CD4-positive, alpha-beta T cell treated with Interferon alpha-2 for 1 hour (primary cell): ENCODE data around the gene FLNC.

Experiments
- DNase-seq, 2 donors: peaks; one replicate each; pipeline ENCODE4 v3.0.0-alpha.2; 2020 to 2022

The FLNC gene

DNA sequence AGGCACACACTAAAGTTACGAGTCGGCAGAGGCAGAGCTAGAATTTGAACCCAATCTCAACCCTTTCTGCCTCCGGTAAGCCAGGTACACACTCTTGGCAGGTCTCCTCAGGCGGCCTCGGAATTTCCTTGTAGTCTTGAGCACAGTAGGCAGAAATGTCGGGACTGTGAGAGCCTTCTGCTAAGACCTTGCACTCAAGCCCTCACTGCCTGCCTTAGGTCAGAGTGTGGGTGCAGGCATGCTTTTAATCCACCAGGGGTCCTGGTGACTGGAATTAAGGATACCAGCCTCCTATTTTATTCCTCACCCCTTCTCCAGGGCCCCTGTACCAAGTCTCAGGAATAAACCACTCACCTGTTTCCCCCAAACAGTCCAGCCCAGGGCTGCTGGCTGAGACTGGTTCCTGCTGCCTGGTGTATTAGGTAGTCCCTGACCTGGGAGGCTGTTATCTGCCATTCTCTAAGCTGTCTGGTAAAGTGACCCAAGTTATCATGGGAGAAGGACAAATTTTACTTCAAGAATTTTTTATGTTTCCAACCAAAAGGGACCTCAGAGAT is 33.3 kb downstream of the FLNC start:
- peak; percentile 41 to 62 for DNase-seq

DNA sequence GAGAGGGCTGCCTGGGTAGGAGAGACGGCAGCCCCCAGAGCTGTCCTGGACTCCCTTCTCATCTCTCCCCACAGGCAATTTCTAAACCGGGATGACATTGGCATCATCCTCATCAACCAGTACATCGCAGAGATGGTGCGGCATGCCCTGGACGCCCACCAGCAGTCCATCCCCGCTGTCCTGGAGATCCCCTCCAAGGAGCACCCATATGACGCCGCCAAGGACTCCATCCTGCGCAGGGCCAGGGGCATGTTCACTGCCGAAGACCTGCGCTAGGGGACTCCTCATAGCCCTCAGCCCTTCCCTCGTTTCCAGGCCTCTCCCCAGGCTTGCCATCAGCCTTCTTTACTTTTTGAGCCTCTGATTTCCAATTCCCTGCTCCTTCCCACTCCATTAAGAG is 35.1 kb downstream of the FLNC start:
- DNase-seq = no peak

DNA sequence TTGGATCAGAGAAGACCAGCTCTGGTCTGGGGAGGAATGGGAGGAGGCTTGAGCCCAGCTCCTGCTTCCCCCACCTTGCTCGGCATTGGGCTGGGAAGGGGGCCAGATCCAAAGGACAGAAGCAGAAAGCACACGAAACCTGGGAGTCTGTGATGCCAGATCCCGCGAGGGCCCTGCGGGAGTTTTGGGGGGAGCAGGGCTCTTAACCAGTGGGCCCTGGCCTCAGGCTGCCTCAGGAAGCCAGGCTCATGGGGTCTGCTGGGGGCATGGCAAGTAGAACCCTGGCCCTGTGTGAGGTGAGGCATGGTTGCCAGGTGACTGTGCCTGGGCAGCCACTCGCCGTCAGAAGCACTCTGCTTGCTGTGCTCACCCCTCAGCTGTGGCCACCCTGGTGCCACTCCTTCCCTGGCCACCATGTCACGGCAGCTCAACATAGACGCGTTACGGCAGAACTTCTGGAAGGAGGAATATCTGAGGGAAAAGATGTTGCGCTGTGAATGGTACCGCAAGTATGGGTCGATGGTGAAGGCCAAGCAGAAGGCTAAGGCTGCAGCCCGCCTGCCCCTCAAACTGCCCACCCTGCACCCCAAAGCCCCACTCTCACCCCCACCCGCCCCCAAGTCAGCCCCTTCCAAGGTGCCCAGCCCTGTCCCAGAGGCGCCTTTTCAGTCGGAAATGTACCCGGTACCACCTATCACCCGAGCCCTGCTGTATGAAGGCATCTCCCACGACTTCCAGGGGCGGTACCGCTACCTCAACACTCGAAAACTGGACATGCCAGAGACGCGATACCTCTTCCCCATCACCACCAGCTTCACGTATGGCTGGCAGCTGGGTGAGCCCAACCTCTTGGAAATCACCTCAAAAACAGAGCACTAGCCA is 36.0 kb downstream of the FLNC start:
- no peak for DNase-seq

DNA sequence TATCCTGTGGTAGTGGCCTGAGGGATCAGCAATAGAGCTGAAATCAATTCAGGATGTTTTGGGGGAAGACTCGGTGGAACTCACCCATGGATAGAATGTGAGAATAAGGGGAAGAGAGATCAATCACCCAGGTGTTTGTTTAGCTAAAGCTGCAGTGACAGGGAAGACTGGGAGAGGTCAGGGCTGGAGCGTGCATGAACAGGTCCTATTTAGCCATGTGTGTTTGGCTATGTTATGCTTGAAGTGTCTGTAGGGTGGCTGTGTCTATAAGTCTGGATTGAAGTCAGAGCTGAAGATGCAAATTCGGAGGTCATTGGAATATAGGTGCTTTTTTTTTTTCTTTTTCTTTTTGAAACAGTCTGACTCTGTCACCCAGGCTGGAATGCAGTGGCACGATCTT is 37.0 kb downstream of the FLNC start:
- DNase-seq = no peak

DNA sequence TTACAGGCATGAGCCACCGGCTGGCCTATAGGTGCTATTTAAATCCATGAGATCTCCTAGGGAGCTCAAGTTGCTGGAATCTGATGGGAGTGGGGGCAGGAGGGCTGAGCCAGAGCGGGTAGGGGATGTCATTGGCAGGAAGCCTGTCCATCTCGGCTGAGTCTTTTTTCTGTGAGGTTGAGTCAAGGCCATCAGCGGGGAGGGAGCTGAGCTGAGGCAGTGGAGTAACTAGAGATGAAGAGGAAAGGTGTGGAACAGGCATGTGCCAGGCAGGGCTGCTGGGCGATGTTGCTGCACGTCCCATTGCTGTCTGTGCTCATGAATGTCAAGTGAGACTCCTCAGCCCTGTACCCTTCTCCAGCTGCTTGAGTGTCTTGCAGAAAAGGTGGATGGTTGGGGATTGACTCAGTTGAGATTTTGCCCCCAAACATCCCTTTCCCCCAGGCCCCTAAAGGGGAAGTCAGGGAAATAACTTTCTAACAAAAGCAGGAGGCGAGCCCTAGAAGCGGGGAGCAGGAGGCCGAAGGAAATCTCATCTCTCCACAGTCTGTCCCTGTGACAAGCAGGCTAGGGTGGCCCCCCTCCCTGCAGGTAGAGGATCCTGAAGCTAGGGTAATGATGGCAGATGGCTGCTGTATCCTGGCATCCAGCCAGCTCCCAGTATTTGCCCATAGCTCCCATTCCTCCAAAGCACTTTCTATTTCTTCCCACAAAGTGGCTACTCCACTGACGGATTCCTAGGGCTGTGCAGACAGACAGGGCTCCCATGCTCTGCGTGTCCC is 37.8 kb downstream of the FLNC start:
- no peak for DNase-seq

DNA sequence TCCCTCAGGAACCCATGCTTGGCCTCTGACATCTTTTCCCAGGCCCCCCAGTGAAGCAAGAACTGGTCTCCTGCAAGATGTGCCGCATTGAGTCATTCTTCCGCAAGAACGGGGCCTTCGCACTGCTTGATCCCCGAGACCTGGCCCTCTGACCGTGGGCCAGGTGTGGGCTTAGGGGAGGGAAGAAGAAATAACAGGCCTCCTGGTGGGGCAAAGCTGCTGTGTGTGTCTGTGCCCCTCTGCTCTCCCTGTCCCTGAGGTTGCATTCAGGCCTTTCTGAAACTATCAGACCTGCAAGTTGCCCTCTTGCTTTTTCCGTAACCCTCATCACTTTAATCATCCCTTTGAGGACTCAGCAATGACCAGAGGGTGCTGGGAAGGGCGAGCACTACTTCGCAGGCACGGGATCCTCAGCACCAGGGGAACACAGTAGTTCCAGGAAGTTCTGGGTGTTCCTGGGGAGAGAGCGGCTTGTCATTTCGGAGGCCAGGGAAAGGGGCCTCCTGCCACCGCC is 38.5 kb downstream of the FLNC start:
- no peak for DNase-seq

DNA sequence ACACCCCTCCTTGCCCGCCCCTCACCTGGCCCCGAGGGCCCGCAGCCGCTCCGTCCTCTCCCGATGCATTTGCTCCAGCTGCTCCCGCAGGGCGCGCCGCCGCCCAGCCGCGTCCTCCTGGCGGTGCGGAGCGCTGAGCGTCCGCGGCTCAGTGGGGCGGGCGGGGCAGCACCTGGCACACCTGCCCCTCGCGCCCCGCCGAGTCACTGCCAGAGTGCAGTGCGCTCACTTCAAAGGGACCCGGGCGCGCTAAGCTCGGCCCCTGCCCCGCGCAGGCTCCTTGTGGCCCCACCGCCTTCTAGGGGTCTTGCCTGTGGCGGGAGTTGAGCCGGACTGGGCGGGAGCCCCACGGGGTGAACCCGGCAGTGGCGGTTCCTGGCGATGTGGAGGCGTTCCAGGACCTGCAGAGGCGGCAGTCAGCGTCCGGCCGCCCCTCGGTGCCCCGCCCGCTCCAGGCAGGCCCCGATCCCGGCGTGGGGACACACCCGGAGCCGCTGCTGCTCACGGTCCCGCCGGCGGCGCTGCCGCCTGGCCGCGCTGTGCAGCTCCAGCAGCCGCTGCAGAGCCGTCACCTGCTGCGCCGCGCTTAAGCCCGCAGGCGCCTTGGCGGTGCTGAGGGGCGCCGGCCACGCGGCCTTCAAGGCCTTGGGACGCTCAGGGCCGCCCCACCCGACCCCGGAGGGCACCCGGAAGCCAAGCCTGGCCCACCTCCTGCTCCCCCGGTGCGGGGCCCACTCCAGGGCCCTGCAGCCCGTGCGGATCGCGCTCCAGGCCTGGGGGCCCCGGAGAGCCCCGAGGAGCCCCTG is 39.1 kb downstream of the FLNC start:
- DNase-seq = peak; percentile 15 to 42

DNA sequence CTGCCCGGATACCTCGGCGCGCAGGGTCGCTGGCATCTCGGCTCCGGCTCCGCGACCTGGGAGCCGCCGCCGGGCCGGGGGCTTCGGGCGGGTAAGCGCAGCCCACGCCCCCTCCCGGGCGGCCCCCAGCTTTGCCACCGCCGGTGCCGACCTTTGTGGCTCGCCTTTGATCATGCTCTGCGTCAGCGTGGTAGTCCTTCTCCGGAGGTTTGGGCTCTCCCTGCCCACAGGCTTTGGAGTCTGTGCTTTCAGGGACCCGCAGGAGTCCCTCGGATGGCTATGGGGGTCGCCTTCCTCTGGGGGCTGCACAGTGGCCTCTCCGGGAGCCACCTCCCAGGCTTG is 39.7 kb downstream of the FLNC start:
- DNase-seq = peak in 1 of 2 donors; percentile 9

DNA sequence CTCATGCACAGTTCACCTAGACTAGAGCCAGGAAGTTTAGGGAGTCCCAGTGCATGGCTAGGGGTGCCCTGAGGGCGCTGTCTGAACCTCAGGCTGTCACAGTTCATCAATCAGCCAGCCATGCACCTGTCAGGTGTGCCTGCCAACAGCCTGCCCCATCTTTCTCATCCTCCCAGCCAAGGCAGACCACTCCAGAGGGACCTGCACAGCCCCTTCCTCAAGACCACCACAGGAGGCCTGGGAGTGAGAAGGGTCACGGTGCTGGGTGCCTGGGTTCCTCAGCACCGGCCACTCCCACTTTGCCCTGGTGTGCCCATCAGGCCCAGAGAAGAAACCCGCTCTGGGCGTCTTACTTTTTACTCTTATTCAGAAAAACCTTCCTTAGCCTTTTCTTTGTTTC is 40.8 kb downstream of the FLNC start:
- DNase-seq = no peak

DNA sequence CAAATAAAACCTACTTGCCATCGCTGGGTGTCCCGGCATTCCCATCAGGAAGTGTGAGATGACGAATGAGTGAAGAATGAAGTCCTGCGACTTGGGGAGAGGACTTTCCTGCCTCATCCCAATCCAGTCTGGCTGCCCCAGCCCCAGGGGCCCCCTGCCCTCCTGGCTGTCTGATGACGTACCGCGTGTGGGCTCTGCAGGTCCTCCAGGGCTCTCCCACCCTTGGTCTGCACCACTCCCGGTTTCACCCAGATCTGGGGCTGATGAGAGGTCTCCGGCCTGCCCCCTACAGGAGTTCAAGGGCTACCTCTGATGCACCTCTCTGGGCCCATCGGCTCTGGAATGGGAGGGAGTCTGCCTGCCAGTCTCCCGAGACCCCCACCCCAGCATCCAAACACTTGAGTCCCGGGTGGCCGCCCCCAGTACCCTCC is 42.2 kb downstream of the FLNC start:
- DNase-seq = no peak

DNA sequence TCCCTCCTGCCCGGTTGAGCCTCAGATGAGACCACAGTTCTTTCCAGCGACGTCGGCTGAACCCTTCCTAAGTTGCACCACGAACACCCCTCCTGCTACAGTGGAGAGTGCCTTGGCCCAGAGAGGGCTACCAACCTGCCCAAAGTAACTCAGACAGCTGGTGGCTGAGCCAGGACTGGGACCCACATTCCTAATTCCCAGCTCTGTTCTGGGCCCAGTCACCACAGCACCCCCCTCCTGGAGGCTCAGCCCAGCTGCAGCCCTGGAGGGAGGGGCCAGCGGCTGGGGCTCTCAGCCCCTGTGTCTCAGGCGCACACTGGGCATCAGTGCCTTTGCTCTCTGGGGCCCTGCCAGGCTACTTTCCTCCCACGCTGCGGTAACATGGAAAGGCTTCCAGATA is 43.0 kb downstream of the FLNC start:
- no peak for DNase-seq

DNA sequence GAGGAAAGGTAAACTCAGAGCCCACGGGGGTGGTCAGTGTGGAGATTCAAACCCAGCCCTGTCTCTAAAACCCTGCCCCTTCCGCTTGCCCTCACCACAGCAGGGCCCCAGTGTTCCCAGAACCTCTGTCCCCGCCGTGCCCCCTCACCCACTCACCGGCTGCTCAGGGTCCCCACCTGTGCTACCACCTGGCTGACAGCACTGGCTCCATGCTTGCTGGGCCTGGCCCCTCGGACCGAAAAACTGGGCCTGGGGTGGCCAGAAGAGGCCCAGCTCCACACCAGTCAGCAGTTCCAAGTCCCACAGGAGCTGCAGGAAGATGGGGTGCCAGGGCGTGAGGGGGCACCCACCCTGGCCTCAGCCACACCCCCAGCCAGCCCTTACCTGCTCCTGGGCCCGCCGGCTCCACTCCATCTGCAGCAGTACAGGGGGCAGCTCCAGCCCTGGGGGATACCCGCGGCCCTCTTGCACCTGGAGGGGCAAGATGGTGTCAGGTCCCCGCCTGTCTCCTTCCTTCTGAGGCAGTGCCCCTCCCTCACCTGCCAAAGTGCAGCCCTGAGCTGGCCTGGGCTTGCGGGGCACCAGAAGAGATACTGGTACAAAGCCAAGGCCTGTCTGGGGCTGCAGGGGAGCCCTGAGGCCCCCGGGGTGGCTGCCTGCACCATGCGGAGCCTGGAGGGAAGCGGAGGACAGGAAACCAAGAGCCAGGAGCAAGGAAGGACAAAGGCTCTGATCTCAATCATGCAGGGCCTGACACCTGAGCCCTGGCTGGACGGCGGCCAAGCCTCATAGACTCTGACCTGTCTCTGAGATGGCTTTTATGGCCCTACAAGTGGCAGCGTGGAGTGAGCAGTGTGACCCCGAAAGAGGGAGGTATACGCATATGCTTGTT is 44.2 kb downstream of the FLNC start:
- no peak for DNase-seq

DNA sequence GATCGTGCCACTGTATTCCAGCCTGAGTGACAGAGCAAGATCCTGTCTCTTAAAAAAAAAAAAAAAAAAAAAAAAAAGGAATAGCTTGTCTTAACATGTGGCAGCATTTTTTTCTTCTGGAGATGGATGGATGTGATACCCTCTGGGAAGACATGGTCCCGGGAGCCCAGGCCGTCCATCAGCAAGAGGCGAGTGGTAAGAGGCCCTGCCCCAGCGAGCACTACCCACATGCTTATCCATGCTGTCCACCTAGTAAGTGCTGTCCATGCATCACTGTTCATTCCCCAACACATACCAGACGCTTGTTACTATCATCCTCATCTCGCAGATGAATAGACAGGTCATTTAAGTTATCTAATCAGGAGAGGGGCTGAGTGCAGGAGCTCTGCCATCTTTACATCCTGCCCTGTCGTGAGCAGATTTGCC is 45.3 kb downstream of the FLNC start:
- no peak for DNase-seq

DNA sequence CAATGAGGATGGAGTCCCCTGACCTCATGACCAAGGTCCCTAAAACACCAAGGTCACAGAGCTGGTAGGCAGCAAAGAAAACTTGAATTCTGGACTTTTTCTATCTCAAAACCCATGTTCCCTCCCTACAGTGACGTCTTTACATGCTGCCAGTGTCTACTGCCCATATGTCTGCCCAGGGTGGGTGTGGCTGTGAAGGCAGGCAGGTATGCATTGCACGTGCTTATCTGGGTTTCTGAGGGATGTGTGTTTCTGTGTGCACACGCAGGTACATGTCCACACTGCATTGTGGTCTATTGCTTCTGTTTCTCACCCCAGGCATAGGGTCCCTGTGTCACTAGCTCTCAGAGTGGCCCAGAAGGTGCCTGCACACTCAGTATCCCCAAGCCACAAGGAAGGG is 45.9 kb downstream of the FLNC start:
- no peak for DNase-seq

DNA sequence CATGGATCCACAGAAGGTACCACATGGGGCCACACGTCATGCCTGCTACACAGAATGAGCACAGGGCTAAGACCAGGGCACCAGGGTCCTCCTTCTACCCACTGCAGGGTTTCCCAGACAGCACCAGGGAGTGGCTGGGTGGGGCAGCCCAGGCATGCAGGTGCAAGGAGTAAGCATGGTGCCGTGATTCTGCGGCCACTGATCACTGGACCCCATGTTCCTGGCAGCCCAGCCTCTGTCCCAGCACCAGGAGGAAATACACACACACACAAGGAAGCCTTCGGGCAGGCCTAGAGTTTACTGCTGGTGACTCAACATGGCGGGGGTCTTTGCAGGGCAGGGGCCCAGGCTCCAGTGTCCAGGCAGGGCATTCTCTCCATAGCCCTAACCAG is 46.4 kb downstream of the FLNC start:
- DNase-seq = no peak

DNA sequence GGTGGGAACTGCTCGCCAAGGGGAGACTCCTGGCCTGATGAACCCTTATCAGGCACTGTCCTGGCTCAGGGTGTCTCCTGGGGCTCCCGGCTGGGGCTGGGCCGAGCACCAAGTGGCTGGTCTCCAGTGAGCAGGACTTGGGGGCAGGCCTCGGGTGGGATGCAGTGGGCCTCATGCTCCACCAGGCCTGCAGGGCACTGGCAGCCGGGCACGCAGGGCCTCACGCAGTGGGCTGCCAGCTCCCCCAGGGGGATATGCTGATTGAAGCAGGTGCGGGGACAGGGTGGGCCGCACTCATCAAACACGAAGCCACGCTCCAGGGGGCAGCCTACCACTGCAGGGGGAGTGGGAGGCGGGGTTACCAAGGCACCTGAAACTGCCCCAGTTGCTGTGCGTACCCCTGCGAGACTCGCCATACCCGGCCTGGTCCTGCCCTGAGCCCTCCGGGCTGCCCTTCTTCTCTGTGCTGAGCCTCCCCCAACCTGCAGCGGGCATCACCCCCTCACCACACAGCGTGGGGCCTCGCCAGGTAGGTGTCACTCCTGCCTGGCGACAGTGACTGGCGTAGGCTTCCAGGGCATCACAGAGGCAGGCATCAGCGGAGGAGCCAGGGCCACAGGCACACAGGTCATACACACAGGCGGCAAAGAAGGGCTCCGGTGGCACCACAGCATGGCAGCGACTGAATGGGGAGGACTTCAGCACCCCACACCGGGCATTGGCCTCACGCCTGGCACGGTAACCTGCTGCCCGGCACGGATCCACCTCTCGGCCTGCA is 47.0 kb downstream of the FLNC start:
- DNase-seq = no peak

DNA sequence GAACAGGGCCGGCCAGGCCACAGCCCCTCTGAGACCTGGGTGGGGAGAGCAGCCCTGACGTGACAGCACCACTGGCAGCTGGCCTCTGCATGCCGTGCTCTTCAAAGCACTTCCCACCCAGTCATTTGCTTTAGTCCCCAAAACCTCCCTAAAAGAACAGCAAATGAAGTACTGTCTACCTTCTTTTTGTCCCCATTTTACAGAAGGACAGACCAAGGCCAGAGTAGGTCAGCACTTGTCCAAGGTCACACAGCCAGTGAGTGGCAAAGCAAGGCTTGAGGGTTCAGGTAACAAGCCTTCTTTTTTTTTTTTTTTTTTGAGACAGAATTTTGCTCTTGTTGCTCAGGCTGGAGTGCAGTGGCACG is 47.5 kb downstream of the FLNC start:
- no peak for DNase-seq

DNA sequence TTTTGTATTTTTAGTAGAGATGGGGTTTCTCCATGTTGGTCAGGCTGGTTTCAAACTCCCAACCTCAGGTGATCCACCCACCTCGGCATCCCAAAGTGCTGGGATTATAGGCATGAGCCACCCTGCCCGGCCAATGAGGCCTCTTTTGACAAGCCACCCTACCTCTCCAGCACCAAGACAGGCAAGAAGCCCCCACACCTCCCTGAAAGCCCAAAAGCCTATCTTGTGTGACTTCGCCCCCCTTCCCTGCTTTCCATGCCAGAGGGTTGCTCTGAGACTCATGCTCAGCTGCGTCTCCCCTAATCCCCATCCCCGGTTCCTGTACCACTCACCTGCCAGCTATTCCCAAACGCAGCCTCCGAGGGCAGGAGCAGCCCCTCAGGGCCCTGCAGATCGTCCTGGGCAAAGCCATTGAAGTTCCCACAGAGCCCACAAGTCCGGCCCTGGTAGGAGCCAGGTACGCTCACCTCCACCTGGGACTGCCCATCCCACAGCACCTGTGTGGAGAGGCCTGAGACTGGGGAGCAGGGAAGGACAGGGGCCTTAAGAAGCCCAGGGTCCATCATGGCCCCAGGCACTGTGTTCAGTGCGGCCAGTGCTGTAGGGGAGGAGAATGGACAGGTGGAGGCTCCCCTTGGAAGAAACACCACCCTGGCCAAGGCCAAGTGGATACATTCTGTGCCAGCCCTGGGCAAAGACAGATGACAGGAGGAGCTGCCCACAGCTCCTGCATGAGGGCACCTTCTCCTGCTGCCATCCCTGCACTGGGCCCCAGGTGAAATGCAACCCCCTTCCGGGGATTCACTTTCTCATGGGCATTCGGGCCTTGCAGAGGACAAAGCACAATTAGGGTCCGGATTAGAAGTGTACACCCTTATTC is 48.3 kb downstream of the FLNC start:
- DNase-seq = no peak

DNA sequence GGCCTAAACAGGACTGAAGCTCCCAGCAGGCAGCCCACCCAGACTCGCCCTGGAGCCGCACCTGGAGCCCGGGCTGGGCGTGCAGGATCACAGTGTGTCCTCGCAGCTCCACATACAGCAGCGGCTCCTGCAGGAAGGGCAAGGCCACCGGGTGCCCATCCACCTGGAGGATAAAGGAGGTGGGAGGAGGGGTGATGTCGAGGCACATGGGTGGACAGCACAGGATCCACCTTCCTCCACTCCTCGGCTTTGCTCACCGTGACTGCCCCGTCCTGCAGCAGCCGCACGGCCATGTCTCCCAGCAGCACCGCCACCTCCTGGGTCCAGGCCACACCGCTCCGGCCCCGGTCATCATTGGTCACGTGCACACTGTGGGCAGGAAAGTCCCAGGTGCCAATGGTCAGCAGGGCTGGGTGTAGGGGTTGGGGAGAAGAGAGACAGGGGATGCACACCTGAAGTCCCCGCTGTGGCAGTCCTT is 49.3 kb downstream of the FLNC start:
- no peak for DNase-seq
